DND-41 (cell line): Measurements from ENCODE around the gene CD93.

Source experiments
- ATAC-seq: fragments of 200-7000 bp; cut with Tn5 transposase; 3 replicates; pipeline ENCODE4 v1.9.1; 2021; ENCODE audit warnings: low read depth; ENCODE audit not compliant: insufficient read depth
- DNase-seq: peaks from one replicate; pipeline ENCODE4 v3.0.0-alpha.2; 2020
- H2AFZ ChIP-seq: 2 replicates; pipeline ENCODE4 v1.6.0; 2012; ENCODE audit warnings: low read depth, low read length
- H3K27ac ChIP-seq: 2 replicates; pipeline ENCODE4 v1.5.1; 2012; ENCODE audit warnings: low read length, inconsistent platforms
- H3K27me3 ChIP-seq: fragments of 200-600 bp; sonication (generic); 2 replicates; pipeline ENCODE4 v1.6.0; 2012; ENCODE audit warnings: low read length, mild to moderate bottlenecking, inconsistent platforms; ENCODE audit not compliant: insufficient read depth, poor library complexity
- H3K36me3 ChIP-seq: 2 replicates; pipeline ENCODE4 v1.5.1; 2012; ENCODE audit warnings: low read length, inconsistent platforms; ENCODE audit not compliant: insufficient read depth
- H3K4me1 ChIP-seq: 2 replicates; pipeline ENCODE4 v1.5.1; 2012; ENCODE audit warnings: mild to moderate bottlenecking, low read length; ENCODE audit not compliant: insufficient read depth
- H3K4me2 ChIP-seq: 2 replicates; pipeline ENCODE4 v1.6.0; 2012; ENCODE audit warnings: mild to moderate bottlenecking, moderate library complexity, low read length, inconsistent platforms; ENCODE audit not compliant: insufficient read depth
- H3K4me3 ChIP-seq, 2 experiments: fragments of 200-600 bp in 1 of 2; shearing (Covaris generic) in 1 of 2; 2 replicates each; pipeline ENCODE4 v1.5.1; 2012 to 2016; ENCODE audit warnings: inconsistent platforms in 2 of 2, low read length in 2 of 2, mild to moderate bottlenecking in 2 of 2, low read depth in 1 of 2, moderate library complexity in 1 of 2
- H3K79me2 ChIP-seq: 2 replicates; pipeline ENCODE4 v1.6.0; 2012; ENCODE audit warnings: low read length, inconsistent platforms; ENCODE audit not compliant: insufficient read depth
- H3K9ac ChIP-seq: 2 replicates; pipeline ENCODE4 v1.6.0; 2012; ENCODE audit warnings: low read depth, mild to moderate bottlenecking, inconsistent platforms, low read length, moderate library complexity
- H3K9me3 ChIP-seq: 2 replicates; pipeline ENCODE4 v1.5.1; 2012; ENCODE audit warnings: low read length, moderate library complexity, mild to moderate bottlenecking, inconsistent platforms; ENCODE audit not compliant: insufficient read depth, severe bottlenecking
- H4K20me1 ChIP-seq: 2 replicates; pipeline ENCODE4 v1.6.0; 2012; ENCODE audit warnings: low read length; ENCODE audit not compliant: insufficient read depth
- EZH2 ChIP-seq: IDR thresholded peaks from 3 replicates; pipeline ENCODE4 v1.6.1; 2012; ENCODE audit warnings: borderline replicate concordance, low read depth, mild to moderate bottlenecking, moderate library complexity, low read length, inconsistent platforms; ENCODE audit not compliant: severe bottlenecking
- TF ChIP-seq, protein P1 (sequence below): IDR thresholded peaks from 2 replicates; pipeline ENCODE4 v1.5.1; 2012; ENCODE audit warnings: borderline replicate concordance, low read length, moderate library complexity, mild to moderate bottlenecking; ENCODE audit not compliant: poor library complexity, severe bottlenecking; ENCODE audit errors: extremely low read depth

The CD93 gene

DNA sequence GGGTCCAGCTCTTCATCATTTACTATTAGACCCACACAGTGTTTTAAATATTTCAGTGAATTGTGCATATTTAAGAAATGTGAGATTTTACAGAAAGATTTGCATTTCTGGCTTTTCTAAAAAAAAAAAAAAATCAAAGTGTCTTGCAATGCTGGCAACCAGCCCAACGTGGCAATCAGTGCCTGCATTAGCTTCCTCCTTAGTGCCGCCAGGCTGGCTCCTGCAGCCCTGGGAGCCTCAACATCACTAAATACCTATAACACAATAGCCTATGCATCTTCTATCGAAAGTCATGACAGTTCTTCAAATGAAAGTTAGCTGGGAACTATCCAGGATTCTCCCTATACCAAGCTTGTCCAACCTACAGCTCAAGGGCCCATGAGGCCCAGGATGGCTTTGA is 9.4 kb upstream of the CD93 start:
- Histone ChIP-seq H3K27ac (no peak overlapping the region), H3K4me2 (no peak overlapping the region), H3K36me3 (no peaks in the 10 kb centered on the region), H3K9ac (no peak overlapping the region), H3K4me1 (no peaks in the 10 kb centered on the region), H2AFZ (no peak overlapping the region), H3K27me3 (no peaks in the 10 kb centered on the region), H3K4me3 (no peak overlapping the region), H4K20me1 (no peaks in the 10 kb centered on the region), H3K9me3 (no peaks in the 10 kb centered on the region), H3K79me2 (no peaks in the 10 kb centered on the region)
- DNase-seq (no peak), ATAC-seq (no peak)
- TF ChIP-seq EZH2: no peak
- TF ChIP-seq, protein P1, sequence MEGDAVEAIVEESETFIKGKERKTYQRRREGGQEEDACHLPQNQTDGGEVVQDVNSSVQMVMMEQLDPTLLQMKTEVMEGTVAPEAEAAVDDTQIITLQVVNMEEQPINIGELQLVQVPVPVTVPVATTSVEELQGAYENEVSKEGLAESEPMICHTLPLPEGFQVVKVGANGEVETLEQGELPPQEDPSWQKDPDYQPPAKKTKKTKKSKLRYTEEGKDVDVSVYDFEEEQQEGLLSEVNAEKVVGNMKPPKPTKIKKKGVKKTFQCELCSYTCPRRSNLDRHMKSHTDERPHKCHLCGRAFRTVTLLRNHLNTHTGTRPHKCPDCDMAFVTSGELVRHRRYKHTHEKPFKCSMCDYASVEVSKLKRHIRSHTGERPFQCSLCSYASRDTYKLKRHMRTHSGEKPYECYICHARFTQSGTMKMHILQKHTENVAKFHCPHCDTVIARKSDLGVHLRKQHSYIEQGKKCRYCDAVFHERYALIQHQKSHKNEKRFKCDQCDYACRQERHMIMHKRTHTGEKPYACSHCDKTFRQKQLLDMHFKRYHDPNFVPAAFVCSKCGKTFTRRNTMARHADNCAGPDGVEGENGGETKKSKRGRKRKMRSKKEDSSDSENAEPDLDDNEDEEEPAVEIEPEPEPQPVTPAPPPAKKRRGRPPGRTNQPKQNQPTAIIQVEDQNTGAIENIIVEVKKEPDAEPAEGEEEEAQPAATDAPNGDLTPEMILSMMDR: no peak

DNA sequence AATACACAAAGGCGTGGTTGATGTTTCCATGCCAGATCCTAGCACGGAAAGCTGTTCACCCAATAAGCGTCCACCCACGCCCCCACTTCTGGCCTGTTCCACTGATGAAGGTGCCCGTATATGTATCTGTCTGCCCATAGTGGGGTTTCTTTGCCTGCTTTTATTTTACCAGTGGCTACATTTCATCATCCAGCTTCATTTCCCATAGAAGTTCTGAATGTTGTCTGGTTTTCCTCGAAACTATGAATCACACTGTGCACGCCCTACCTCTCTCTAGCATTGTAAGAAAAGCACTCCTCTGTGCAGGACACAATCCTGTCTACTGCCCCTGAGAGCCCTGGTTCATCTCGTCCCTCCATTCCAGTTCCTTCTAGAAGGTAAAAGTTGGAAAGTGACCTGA is 8.8 kb upstream of the CD93 start:
- no peaks in the 10 kb centered on the region for H3K27me3 ChIP-seq
- H3K79me2 ChIP-seq: no peaks in the 10 kb centered on the region
- no peak for TF ChIP-seq EZH2
- TF ChIP-seq, protein P1: no peak
- H3K4me1 ChIP-seq: no peaks in the 10 kb centered on the region
- DNase-seq: no peak
- no peak overlapping the region for H3K9ac ChIP-seq
- H3K9me3 ChIP-seq: no peaks in the 10 kb centered on the region
- ATAC-seq: no peak
- H4K20me1 ChIP-seq: no peaks in the 10 kb centered on the region
- H3K4me3 ChIP-seq: no peak overlapping the region
- H3K27ac ChIP-seq: no peak overlapping the region
- H2AFZ ChIP-seq: no peak overlapping the region
- H3K4me2 ChIP-seq: no peak overlapping the region
- H3K36me3 ChIP-seq: no peaks in the 10 kb centered on the region

DNA sequence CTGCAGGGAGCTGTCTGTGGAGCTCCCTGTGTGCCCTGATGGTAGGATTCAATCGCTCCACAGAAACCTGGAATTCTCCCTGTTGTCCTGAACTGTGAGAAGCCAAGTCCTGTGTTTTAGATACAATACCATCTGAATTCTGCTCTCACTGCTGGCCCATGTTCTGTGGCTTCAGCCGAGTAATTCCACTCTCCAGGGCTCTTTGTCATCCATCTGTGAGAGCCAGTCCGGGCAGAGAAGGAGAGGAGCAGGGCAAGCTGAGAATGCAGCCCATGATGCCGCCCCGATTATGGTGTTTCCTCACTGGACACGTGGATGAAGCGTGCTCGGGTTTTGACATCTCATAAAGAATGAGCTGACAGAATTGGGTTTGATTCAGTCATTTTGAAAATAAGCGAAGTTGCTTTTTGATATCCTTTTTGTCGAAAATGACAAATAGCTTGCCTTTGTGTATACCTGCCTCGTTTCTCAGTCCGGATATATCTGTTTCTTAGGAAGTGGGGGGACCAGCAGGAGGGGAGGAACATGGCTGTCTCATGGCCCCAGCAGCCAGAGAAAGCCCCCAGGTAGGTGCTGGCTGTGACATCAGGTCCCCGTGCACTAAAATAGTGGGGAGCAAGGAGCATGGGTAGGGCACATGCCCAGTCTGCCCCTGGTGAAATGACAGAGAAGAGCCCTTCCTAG is 8.2 kb upstream of the CD93 start:
- no peak overlapping the region for H3K4me3 ChIP-seq
- no peaks in the 10 kb centered on the region for H3K79me2 ChIP-seq
- DNase-seq (no peak), ATAC-seq (no peak)
- H3K4me1 ChIP-seq: no peaks in the 10 kb centered on the region
- H3K4me2 ChIP-seq: no peak overlapping the region
- H2AFZ ChIP-seq: no peak overlapping the region
- no peaks in the 10 kb centered on the region for H4K20me1 ChIP-seq
- H3K36me3 ChIP-seq: no peaks in the 10 kb centered on the region
- H3K27ac ChIP-seq: no peak overlapping the region
- H3K9ac ChIP-seq: no peak overlapping the region
- H3K27me3 ChIP-seq: no peaks in the 10 kb centered on the region
- H3K9me3 ChIP-seq: no peaks in the 10 kb centered on the region
- no peak for TF ChIP-seq EZH2
- TF ChIP-seq, protein P1: no peak
